A673 (cell line): Measurements from ENCODE around the gene VAV2. TPM values are rescaled to one million over a fixed set of nuclear protein-coding genes. Genes with fewer than 3 reads are reported as not detected.

Experiments used
- BruUV-seq: library from RNA; stranded (reverse); fragments of 400-500 nt; replicated peaks from 2 replicates; lab custom pipeline; 2021; lab: Mats Ljungman, UMichigan
- CTCF ChIA-PET: fragments of 300-600 bp; sonication (Branson Sonifier 250); formaldehyde crosslinking; loops from one replicate; lab custom pipeline; 2022; ENCODE audit warnings: antibody characterized with exemption; lab: Charles Lee
- POLR2A ChIA-PET: fragments of 300-600 bp; sonication (Branson Sonifier 250); formaldehyde crosslinking; loops from one replicate; lab custom pipeline; 2022; ENCODE audit warnings: antibody characterized with exemption; ENCODE audit not compliant: low non-redundant PET; lab: Charles Lee
- DNase-seq: peaks from one replicate; pipeline ENCODE4 v3.0.0-alpha.2; 2015; ENCODE audit warnings: low spot score
- H3K27ac ChIP-seq: fragments of 200-600 bp; sonication (generic); 2 replicates; pipeline ENCODE4 v1.5.1; 2016; ENCODE audit warnings: mixed run types, low read depth, mild to moderate bottlenecking, mixed read lengths, antibody characterized with exemption, low read length; ENCODE audit not compliant: poor library complexity, severe bottlenecking
- H3K27me3 ChIP-seq: fragments of 200-600 bp; sonication (generic); replicated peaks from 2 replicates; pipeline ENCODE4 v1.6.1; 2017; ENCODE audit warnings: mixed run types, low read depth, mild to moderate bottlenecking, mixed read lengths, antibody characterized with exemption, low read length; ENCODE audit not compliant: insufficient read depth, poor library complexity
- H3K36me3 ChIP-seq: fragments of 200-600 bp; sonication (generic); 2 replicates; pipeline ENCODE4 v1.6.1; 2016; ENCODE audit warnings: mixed run types, mild to moderate bottlenecking, mixed read lengths, antibody characterized with exemption, low read length; ENCODE audit not compliant: insufficient read depth, poor library complexity, severe bottlenecking
- H3K4me1 ChIP-seq: fragments of 200-600 bp; sonication (generic); 2 replicates; pipeline ENCODE4 v1.6.1; 2017; ENCODE audit warnings: mixed run types, mild to moderate bottlenecking, mixed read lengths, antibody characterized with exemption, low read length; ENCODE audit not compliant: insufficient read depth, poor library complexity, severe bottlenecking
- H3K4me3 ChIP-seq: fragments of 200-600 bp; sonication (generic); 2 replicates; pipeline ENCODE4 v1.5.1; 2016; ENCODE audit warnings: low read depth, mixed run types, mild to moderate bottlenecking, mixed read lengths, low read length; ENCODE audit not compliant: poor library complexity, severe bottlenecking
- H3K9me3 ChIP-seq: fragments of 200-600 bp; sonication (generic); 2 replicates; pipeline ENCODE4 v1.6.1; 2016; ENCODE audit warnings: mixed run types, low read depth, mild to moderate bottlenecking, mixed read lengths, antibody characterized with exemption, low read length; ENCODE audit not compliant: poor library complexity, severe bottlenecking
- EZH2 ChIP-seq: fragments of 200-600 bp; sonication (generic); IDR thresholded peaks from 2 replicates; pipeline ENCODE4 v1.6.1; 2017; ENCODE audit warnings: borderline replicate concordance, low read depth, mild to moderate bottlenecking, mixed read lengths, antibody characterized with exemption, low read length; ENCODE audit not compliant: poor library complexity, severe bottlenecking
- intact Hi-C: fragments of 100-400 bp; cut with micrococcal nuclease; formaldehyde crosslinking; loops from one replicate; pipeline ENCODE4 v1.10.0; 2022; ENCODE audit not compliant: unreplicated experiment
- total RNA-seq: library from RNA; stranded (reverse); gene quantifications from 2 replicates; pipeline ENCODE4 v1.2.3, GENCODE V29; 2021
- TF ChIP-seq, protein P1 (sequence below): fragments of 300-800, 200-600 bp; sonication (generic); conservative IDR thresholded peaks from 2 replicates; pipeline ENCODE4 v1.5.1; 2017; ENCODE audit warnings: low read depth, mild to moderate bottlenecking, antibody characterized with exemption, low read length, moderate library complexity, mixed read lengths

Gene VAV2
- total RNA-seq, 1 experiment from 2014 or later, result 16.4 TPM

DNA sequence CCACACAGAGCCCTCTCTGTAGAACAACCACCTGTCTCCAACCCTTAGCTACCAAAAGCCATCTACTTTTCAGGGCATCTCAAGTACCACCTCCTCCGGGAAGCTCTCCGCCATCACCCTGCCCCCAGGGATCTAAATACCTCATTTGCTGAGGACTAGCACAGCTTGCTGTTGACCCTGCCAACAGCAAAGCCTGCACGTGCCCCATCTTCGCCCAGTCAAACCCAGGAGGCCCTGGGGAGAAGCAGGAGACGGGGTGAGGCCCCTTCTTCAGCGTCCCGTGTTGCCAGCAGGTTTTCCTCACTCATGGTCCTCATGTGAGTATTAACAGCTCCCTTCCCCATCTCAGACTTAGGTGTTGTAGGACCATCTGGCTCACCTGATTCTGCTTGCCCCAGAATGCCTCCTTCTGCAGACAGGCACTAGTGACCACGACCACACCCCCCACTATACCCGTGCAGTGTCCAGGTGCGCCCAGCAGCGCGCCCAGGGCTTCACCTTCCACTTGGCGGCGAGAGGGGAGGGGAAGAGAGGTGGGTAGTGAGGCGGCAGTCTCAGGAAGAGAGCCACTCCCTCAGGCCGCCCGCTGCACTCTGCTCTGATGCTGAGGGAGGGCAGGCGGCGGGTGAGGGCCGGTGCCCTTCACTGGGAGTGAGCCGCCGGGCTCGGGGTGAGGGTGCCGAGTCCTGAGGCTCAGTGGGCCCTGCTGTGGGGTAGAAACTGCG lies 11.1 kb downstream of the VAV2 start:
- ChIA-PET CTCF (interaction anchor here (0.5 kb wide), 1 partner anchor 77 kb away, joined by 3 read pairs; no protein-coding TSS in a partner anchor), POLR2A (no interaction called here)
- no peaks in the 10 kb centered on the region for H3K9me3 ChIP-seq
- H3K36me3 ChIP-seq, result no peaks in the 10 kb centered on the region
- no peak for DNase-seq
- H3K4me1 ChIP-seq, result no peaks in the 10 kb centered on the region
- no peak for TF ChIP-seq EZH2
- TF ChIP-seq, protein P1, sequence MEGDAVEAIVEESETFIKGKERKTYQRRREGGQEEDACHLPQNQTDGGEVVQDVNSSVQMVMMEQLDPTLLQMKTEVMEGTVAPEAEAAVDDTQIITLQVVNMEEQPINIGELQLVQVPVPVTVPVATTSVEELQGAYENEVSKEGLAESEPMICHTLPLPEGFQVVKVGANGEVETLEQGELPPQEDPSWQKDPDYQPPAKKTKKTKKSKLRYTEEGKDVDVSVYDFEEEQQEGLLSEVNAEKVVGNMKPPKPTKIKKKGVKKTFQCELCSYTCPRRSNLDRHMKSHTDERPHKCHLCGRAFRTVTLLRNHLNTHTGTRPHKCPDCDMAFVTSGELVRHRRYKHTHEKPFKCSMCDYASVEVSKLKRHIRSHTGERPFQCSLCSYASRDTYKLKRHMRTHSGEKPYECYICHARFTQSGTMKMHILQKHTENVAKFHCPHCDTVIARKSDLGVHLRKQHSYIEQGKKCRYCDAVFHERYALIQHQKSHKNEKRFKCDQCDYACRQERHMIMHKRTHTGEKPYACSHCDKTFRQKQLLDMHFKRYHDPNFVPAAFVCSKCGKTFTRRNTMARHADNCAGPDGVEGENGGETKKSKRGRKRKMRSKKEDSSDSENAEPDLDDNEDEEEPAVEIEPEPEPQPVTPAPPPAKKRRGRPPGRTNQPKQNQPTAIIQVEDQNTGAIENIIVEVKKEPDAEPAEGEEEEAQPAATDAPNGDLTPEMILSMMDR, result no peak
- intact Hi-C loops, result no loop called here
- no TSS peak for BruUV-seq
- no peak overlapping the region for H3K4me3 ChIP-seq
- no peaks in the 10 kb centered on the region for H3K27me3 ChIP-seq
- no peak overlapping the region for H3K27ac ChIP-seq

DNA sequence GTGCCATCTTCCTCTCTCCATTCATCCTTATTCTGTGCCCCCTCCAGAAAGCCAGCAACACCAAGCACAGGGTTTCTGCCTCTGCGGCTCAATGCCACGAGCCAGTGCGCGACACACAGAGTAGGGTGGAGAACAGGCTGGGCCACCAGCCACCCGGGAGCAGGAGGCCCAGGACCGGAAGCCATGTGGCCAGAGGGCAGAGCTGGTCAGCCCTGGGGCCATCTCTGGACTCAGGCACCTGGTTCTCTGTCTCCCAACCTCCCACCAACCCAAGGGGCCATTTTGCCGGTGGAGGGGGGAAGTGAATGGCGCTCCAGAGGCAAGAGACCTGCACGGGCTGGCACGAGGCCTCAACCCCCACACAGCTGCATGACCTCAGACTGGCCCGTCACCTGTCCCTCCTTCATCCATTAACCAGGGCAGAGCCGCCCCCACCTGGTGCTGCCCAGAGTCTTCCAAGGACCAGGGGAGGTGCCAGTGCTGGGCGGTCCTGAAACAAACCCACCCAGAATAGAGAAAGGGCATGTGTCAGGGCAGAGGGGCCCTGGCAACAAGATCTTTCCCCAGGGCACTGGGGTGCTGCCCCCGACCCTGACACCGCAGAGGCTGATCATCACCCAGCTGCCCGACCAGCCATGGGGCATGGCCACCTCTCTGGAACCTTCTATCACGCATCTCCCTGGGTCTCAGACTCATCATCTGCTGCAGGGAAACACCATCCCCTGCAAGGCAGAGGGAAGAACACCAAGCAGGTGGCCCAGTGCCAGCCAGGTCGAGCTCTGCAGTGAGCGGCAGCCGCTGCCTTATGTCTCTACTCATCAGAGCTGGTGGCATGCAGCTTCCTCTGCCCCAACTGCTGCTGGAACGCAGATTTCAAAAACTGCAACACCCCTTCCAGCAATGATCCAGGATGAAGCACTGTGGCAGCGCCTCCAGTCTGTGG lies 11.9 kb downstream of the VAV2 start:
- DNase-seq, result no peak
- Histone ChIP-seq H3K27me3 (no peaks in the 10 kb centered on the region), H3K9me3 (no peaks in the 10 kb centered on the region), H3K4me3 (no peak overlapping the region), H3K4me1 (no peaks in the 10 kb centered on the region), H3K36me3 (no peaks in the 10 kb centered on the region), H3K27ac (no peak overlapping the region)
- BruUV-seq, result no TSS peak
- intact Hi-C loops, result no loop called here
- TF ChIP-seq, protein P1, result no peak
- TF ChIP-seq EZH2, result no peak
- ChIA-PET CTCF (interaction anchor here (0.5 kb wide), 1 partner anchor 76 kb away, joined by 3 read pairs; no protein-coding TSS in a partner anchor), POLR2A (no interaction called here)

DNA sequence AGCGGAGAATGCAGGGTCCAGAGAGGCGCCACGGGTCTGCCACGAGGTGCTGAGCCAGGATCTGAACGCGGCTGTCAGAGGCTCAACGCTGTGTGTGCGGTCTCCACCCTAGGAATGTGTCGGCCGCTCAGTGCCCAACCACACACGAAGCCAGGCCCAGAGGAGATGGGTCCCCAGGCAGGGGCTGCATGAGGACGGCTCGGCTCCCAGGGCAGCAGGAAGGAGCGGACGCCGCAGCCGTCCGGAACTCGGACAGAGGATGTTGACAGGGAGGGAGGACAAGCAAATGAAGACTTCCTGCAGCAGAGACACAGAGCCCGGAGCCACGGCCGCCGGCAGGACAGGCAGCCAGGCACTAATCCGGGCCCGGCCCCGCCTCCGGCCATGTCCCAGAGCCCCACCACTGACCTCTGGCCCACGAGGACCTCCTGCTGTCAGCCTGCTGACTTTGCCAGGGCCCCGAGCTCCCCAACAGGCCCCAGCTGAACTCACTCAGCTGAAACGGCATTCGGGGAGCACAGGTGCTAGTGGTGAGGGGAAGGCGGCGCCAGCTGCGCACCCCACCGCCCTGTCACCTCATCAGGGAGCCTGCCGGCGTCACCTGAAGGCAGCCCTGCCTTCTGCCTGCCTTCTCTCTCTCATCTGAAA lies 12.7 kb downstream of the VAV2 start:
- TF ChIP-seq, protein P1, result no peak
- no peak for TF ChIP-seq EZH2
- BruUV-seq, result no TSS peak
- H3K27me3 ChIP-seq, result no peaks in the 10 kb centered on the region
- CTCF ChIA-PET, result no interaction called here
- no peaks in the 10 kb centered on the region for H3K9me3 ChIP-seq
- POLR2A ChIA-PET, result no interaction called here
- intact Hi-C loops, result no loop called here
- no peak overlapping the region for H3K4me3 ChIP-seq
- no peak for DNase-seq
- H3K27ac ChIP-seq, result no peak overlapping the region
- H3K36me3 ChIP-seq, result no peaks in the 10 kb centered on the region
- no peaks in the 10 kb centered on the region for H3K4me1 ChIP-seq
